Esophagus squamous epithelium (tissue), 5 donors: ENCODE results near the gene KLHL29. TPM values are rescaled to one million over a fixed set of nuclear protein-coding genes. Genes with fewer than 3 reads are reported as not detected.

Experiments
- DNase-seq: peaks from one replicate; lab custom pipeline; 2025; lab: John Stamatoyannopoulos, UW
- H3K27ac ChIP-seq, 4 donors: fragments of 200-600 bp; sonication (generic); one replicate each; pipeline ENCODE4 v1.5.1; 2016 to 2019; ENCODE audit warnings: mild to moderate bottlenecking in 1 of 4
- H3K27me3 ChIP-seq, 4 donors: fragments of 200-600 bp; sonication (generic); 1 replicate in 3 of 4; 2 replicates in 1 of 4; pipeline versions ENCODE4 v1.5.1 to v1.6.0; 2017 to 2021; ENCODE audit warnings: antibody characterized with exemption in 1 of 4
- H3K36me3 ChIP-seq, 3 donors: fragments of 200-600 bp; sonication (generic); one replicate each; pipeline ENCODE4 v1.5.1; 2016 to 2019
- H3K4me1 ChIP-seq, 3 donors: fragments of 200-600 bp; sonication (generic); one replicate each; pipeline ENCODE4 v1.5.1; 2017 to 2019
- H3K4me3 ChIP-seq, 4 donors: fragments of 200-600 bp; sonication (generic); 1 replicate in 3 of 4; 2 replicates in 1 of 4; pipeline ENCODE4 v1.5.1; 2016 to 2019; ENCODE audit warnings: mild to moderate bottlenecking in 2 of 4, moderate library complexity in 1 of 4
- H3K9me3 ChIP-seq, 3 donors: fragments of 200-600 bp; sonication (generic); one replicate each; pipeline ENCODE4 v1.5.1; 2016 to 2019
- CTCF ChIP-seq, 6 experiments: fragments of 450-650 bp in 4 of 6; fragments of 200-600 bp in 2 of 6; sonication (generic) in 2 of 6; IDR thresholded peaks; one replicate each; pipeline ENCODE4 v1.5.1; 2016 to 2019; ENCODE audit warnings: antibody characterized with exemption in 6 of 6, mild to moderate bottlenecking in 4 of 6, moderate library complexity in 4 of 6
- POLR2A ChIP-seq, 4 donors: fragments of 450-650 bp; IDR thresholded peaks; one replicate each; pipeline ENCODE4 v1.6.1; 2017; ENCODE audit warnings: antibody characterized with exemption in 4 of 4, mild to moderate bottlenecking in 4 of 4, moderate library complexity in 3 of 4
- WGBS, 2 donors: methylation state at CpG; one replicate each; pipeline ENCODE4 v1.1.5; 2018; 5-methylcytosine and 5-hydroxymethylcytosine counted together
- intact Hi-C: fragments of 100-400 bp; cut with DNase I; formaldehyde crosslinking; loops from one replicate; pipeline ENCODE4 v1.15.0; 2022
- total RNA-seq, 4 donors: library from RNA; depleted of rRNA; stranded (reverse); fragments of >200 nt; gene quantifications; one replicate each; pipeline ENCODE4 v1.1.0, GENCODE V29; 2016
- donor health status: DM: yes; HTN: yes; CAD: no.

Gene KLHL29
- total RNA-seq, 4 donors from 2014 or later, result 3.4 to 11.8 (median 5.9) TPM

GRCh38 chr2:23414106-23414505 lies 29.1 kb downstream of the KLHL29 start:
- H3K4me3 ChIP-seq, result no peak overlapping the region
- no peaks in the 10 kb centered on the region for H3K9me3 ChIP-seq
- no peaks in the 10 kb centered on the region for H3K36me3 ChIP-seq
- 83 to 97% methylated on average over 8 of the region's 8 CpGs for WGBS, 2 donors
- TF ChIP-seq POLR2A (IDR thresholded peaks at IDR 0.05) (no peak), CTCF (IDR thresholded peaks at IDR 0.05) (no peak)
- no peak for DNase-seq
- H3K27ac ChIP-seq, result no peak overlapping the region
- intact Hi-C loops, result no loop called here
- H3K4me1 ChIP-seq, result peaks cover 0 to 28% (median 26%) of the 10 kb centered on the region in 3 donors
- no peaks in the 10 kb centered on the region for H3K27me3 ChIP-seq

DNA sequence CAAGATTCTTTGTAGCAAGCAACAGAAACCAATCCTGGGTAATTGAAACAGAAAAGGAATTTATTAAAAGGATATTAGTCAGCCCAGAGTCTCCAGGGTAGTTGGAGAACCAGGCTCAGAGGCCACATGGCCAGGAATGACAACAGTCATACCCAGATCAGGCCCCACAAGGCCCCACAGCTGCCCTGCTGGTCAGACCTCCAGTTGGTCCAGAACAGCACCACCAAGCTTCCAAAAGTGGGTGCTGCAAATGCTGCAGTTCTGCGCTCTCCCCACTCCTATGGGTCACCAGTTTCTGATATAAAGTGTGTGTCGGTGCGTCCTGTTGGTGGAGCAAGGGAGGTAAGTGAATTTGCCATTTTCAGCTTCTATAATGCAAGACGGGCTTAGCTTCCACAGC lies 29.9 kb downstream of the KLHL29 start:
- Histone ChIP-seq H3K4me3 (no peak overlapping the region), H3K9me3 (no peaks in the 10 kb centered on the region), H3K36me3 (no peaks in the 10 kb centered on the region), H3K27me3 (no peaks in the 10 kb centered on the region), H3K27ac (no peak overlapping the region), H3K4me1 (peaks cover 0 to 36% (median 32%) of the 10 kb centered on the region in 3 donors)
- WGBS, 2 donors, result 84% methylated on average over 4 of the region's 4 CpGs; no CpG with 5 or more reads in 1 of the 2 donors
- TF ChIP-seq CTCF (IDR thresholded peaks at IDR 0.05), result no peak
- no peak for TF ChIP-seq POLR2A (IDR thresholded peaks at IDR 0.05)
- intact Hi-C loops, result no loop called here
- DNase-seq, result no peak

GRCh38 chr2:23417310-23417709 lies 32.3 kb downstream of the KLHL29 start:
- no peak overlapping the region for H3K27ac ChIP-seq
- no peaks in the 10 kb centered on the region for H3K27me3 ChIP-seq
- H3K4me3 ChIP-seq, result no peak overlapping the region
- no peaks in the 10 kb centered on the region for H3K36me3 ChIP-seq
- no peak for DNase-seq
- H3K4me1 ChIP-seq, result peaks cover 0 to 32% (median 22%) of the 10 kb centered on the region in 3 donors
- TF ChIP-seq CTCF (IDR thresholded peaks at IDR 0.05) (no peak), POLR2A (IDR thresholded peaks at IDR 0.05) (no peak)
- 86 to 90% methylated on average over 12 of the region's 12 CpGs for WGBS, 2 donors
- H3K9me3 ChIP-seq, result no peaks in the 10 kb centered on the region
- intact Hi-C loops, result no loop called here

- 86 to 88% methylated on average over 2 to 5 of the region's 5 CpGs for WGBS, 2 donors
- intact Hi-C loops, result no loop called here
- peak overlapping the region in 3 of 4 donors; percentile 64 to 80 (median 80) for H3K27ac ChIP-seq
These were observed 33.1 kb downstream of the KLHL29 start for GRCh38 chr2:23418056-23418455.

GRCh38 chr2:23418461-23418911 lies 33.5 kb downstream of the KLHL29 start:
- Histone ChIP-seq H3K36me3 (no peaks in the 10 kb centered on the region), H3K27ac (peak overlapping the region; percentile 37 to 80 (median 72)), H3K4me3 (no peak overlapping the region), H3K9me3 (no peaks in the 10 kb centered on the region), H3K4me1 (peaks cover 0 to 32% (median 18%) of the 10 kb centered on the region in 3 donors), H3K27me3 (no peaks in the 10 kb centered on the region)
- intact Hi-C loops, result no loop called here
- 34 to 46% methylated on average over 6 of the region's 6 CpGs for WGBS, 2 donors
- TF ChIP-seq CTCF (IDR thresholded peaks at IDR 0.05) (no peak), POLR2A (IDR thresholded peaks at IDR 0.05) (no peak)
- no peak for DNase-seq

More at GRCh38 chr2:23418056-23418455, 33.1 kb downstream of the KLHL29 start:
- no peak for TF ChIP-seq POLR2A (IDR thresholded peaks at IDR 0.05)
- no peak for TF ChIP-seq CTCF (IDR thresholded peaks at IDR 0.05)
- Histone ChIP-seq H3K27me3 (no peaks in the 10 kb centered on the region), H3K36me3 (no peaks in the 10 kb centered on the region), H3K9me3 (no peaks in the 10 kb centered on the region), H3K4me1 (peaks cover 0 to 32% (median 18%) of the 10 kb centered on the region in 3 donors), H3K4me3 (no peak overlapping the region)
- no peak for DNase-seq
